ENCODE data around the gene IQCC. TPM values are rescaled to one million over a fixed set of nuclear protein-coding genes. Genes with fewer than 3 reads are reported as not detected.
A peak's percentile ranks its signal among the peaks of the same experiment; 100 is the strongest.

The IQCC gene
- polyA plus RNA-seq, 1 donor from 2014 or later = 1.7 TPM

GRCh38 chr1:32200226-32201010 is 5.1 kb upstream of the IQCC start, which contains the start of gene CCDC28B:
TSS of gene CCDC28B (plus strand) at chr1:32200595. CDS start at chr1:32201936, 1,341 bp downstream.
- peaks cover 3% of the 10 kb centered on the region for H3K36me3 Mint-ChIP-seq
- peak within 1 kb of the TSS; percentile 90 to 95 (median 93) for H3K4me3 Mint-ChIP-seq
- H3K27ac Mint-ChIP-seq = peak within 1 kb of the TSS; percentile 91 to 96 (median 93)
- H3K4me1 Mint-ChIP-seq = peaks cover 24 to 29% (median 25%) of the 10 kb centered on the region in 3 donors
- no peaks in the 10 kb centered on the region for H3K9me3 Mint-ChIP-seq
- H3K27me3 Mint-ChIP-seq = no peaks in the 10 kb centered on the region

- H3K27ac Mint-ChIP-seq = peak overlapping the region; percentile 91 to 96 (median 93)
- H3K27me3 Mint-ChIP-seq = peaks cover under 1% of the 10 kb centered on the region
- H3K36me3 Mint-ChIP-seq = peaks cover 3% of the 10 kb centered on the region
Measured at GRCh38 chr1:32201011-32201855, 4.2 kb upstream of the IQCC start.

GRCh38 chr1:32204943-32205361 is 519 bp upstream of the IQCC start:
- Mint-ChIP-seq H3K27me3 (peaks cover 3% of the 10 kb centered on the region), H3K36me3 (peaks cover 3% of the 10 kb centered on the region), H3K9me3 (no peaks in the 10 kb centered on the region), H3K4me3 (peak overlapping the region; percentile 47 to 95 (median 86)), H3K27ac (peak overlapping the region; percentile 85 to 88 (median 88)), H3K4me1 (peaks cover 36 to 48% (median 38%) of the 10 kb centered on the region in 3 donors)

More at GRCh38 chr1:32201011-32201855, 4.2 kb upstream of the IQCC start:
- H3K4me3 Mint-ChIP-seq = peak overlapping the region; percentile 90 to 95 (median 93)
- peaks cover 22 to 32% (median 25%) of the 10 kb centered on the region in 3 donors for H3K4me1 Mint-ChIP-seq
- H3K9me3 Mint-ChIP-seq = no peaks in the 10 kb centered on the region

- Mint-ChIP-seq H3K27me3 (peaks cover 3% of the 10 kb centered on the region), H3K9me3 (no peaks in the 10 kb centered on the region), H3K4me3 (peak overlapping the region in 3 of 4 donors; percentile 43 to 78 (median 46)), H3K4me1 (peaks cover 20 to 33% (median 20%) of the 10 kb centered on the region in 3 donors), H3K36me3 (peaks cover 3% of the 10 kb centered on the region), H3K27ac (peak overlapping the region; percentile 63 to 82 (median 69))
Measured at GRCh38 chr1:32208469-32208868, 3.0 kb downstream of the IQCC start.

GRCh38 chr1:32208891-32209328 is 3.4 kb downstream of the IQCC start, which contains the start of gene DCDC2B:
TSS of gene DCDC2B (plus strand) at chr1:32209089. CDS start at chr1:32209094, 5 bp downstream.
- Mint-ChIP-seq H3K4me3 (peak within 1 kb of the TSS in 3 of 4 donors; percentile 43 to 78 (median 46)), H3K36me3 (peaks cover 2% of the 10 kb centered on the region), H3K27me3 (peaks cover 3% of the 10 kb centered on the region), H3K4me1 (peaks cover 20 to 32% (median 20%) of the 10 kb centered on the region in 3 donors), H3K27ac (peak within 1 kb of the TSS; percentile 63 to 82 (median 69)), H3K9me3 (no peaks in the 10 kb centered on the region)

- H3K27ac Mint-ChIP-seq = peak overlapping the region in 1 of 3 donors; percentile 73
Measured at GRCh38 chr1:32215629-32216480, 10.4 kb downstream of the IQCC start.

GRCh38 chr1:32216566-32216965 is 11.1 kb downstream of the IQCC start:
- no peaks in the 10 kb centered on the region for H3K36me3 Mint-ChIP-seq
- H3K4me3 Mint-ChIP-seq = peak overlapping the region in 2 of 4 donors; percentile 17 to 40
- no peaks in the 10 kb centered on the region for H3K27me3 Mint-ChIP-seq
- no peak overlapping the region for H3K27ac Mint-ChIP-seq
- H3K4me1 Mint-ChIP-seq = peaks cover 5 to 18% (median 11%) of the 10 kb centered on the region in 3 donors
- no peaks in the 10 kb centered on the region for H3K9me3 Mint-ChIP-seq

More at GRCh38 chr1:32215629-32216480, 10.4 kb downstream of the IQCC start:
- peaks cover 5 to 12% (median 8%) of the 10 kb centered on the region in 3 donors for H3K4me1 Mint-ChIP-seq
- H3K36me3 Mint-ChIP-seq = no peaks in the 10 kb centered on the region
- no peaks in the 10 kb centered on the region for H3K9me3 Mint-ChIP-seq
- H3K4me3 Mint-ChIP-seq = peak overlapping the region in 1 of 4 donors; percentile 49
- H3K27me3 Mint-ChIP-seq = no peaks in the 10 kb centered on the region

GRCh38 chr1:32219022-32219421 is 13.6 kb downstream of the IQCC start:
- no peaks in the 10 kb centered on the region for H3K9me3 Mint-ChIP-seq
- no peaks in the 10 kb centered on the region for H3K36me3 Mint-ChIP-seq
- H3K27ac Mint-ChIP-seq = peak overlapping the region; percentile 25 to 82 (median 56)
- H3K4me3 Mint-ChIP-seq = peak overlapping the region in 1 of 4 donors; percentile 76
- peaks cover 8 to 26% (median 18%) of the 10 kb centered on the region in 3 donors for H3K4me1 Mint-ChIP-seq
- no peaks in the 10 kb centered on the region for H3K27me3 Mint-ChIP-seq

- Mint-ChIP-seq H3K27ac (peak overlapping the region; percentile 94 to 96 (median 95)), H3K36me3 (peaks cover 2% of the 10 kb centered on the region), H3K4me3 (peak overlapping the region; percentile 93 to 100 (median 98)), H3K27me3 (no peaks in the 10 kb centered on the region), H3K4me1 (peaks cover 12 to 25% (median 22%) of the 10 kb centered on the region in 3 donors), H3K9me3 (no peaks in the 10 kb centered on the region)
Measured at GRCh38 chr1:32220746-32221580, 15.5 kb downstream of the IQCC start.

GRCh38 chr1:32221581-32221979 is 16.1 kb downstream of the IQCC start:
- Mint-ChIP-seq H3K4me1 (peaks cover 12 to 25% (median 22%) of the 10 kb centered on the region in 3 donors), H3K36me3 (peaks cover 2% of the 10 kb centered on the region), H3K4me3 (peak overlapping the region; percentile 93 to 100 (median 98)), H3K9me3 (no peaks in the 10 kb centered on the region), H3K27me3 (no peaks in the 10 kb centered on the region), H3K27ac (peak overlapping the region; percentile 94 to 99 (median 95))

- peak within 1 kb of the TSS; percentile 94 to 99 (median 95) for H3K27ac Mint-ChIP-seq
- H3K27me3 Mint-ChIP-seq = no peaks in the 10 kb centered on the region
- peaks cover 12 to 25% (median 22%) of the 10 kb centered on the region in 3 donors for H3K4me1 Mint-ChIP-seq
- H3K36me3 Mint-ChIP-seq = peaks cover 2% of the 10 kb centered on the region
- H3K4me3 Mint-ChIP-seq = peak within 1 kb of the TSS; percentile 93 to 100 (median 98)
- no peaks in the 10 kb centered on the region for H3K9me3 Mint-ChIP-seq
Measured at GRCh38 chr1:32221980-32222755, 16.7 kb downstream of the IQCC start, which contains the start of the genes EIF3I and TMEM234. TSS of gene EIF3I (plus strand) at chr1:32222407. CDS start at chr1:32222442, 35 bp downstream. TSS of gene TMEM234 (minus strand) at chr1:32222353. CDS start at chr1:32222322, 31 bp downstream.

- Mint-ChIP-seq H3K27me3 (no peaks in the 10 kb centered on the region), H3K4me3 (peak overlapping the region; percentile 38 to 98 (median 86)), H3K9me3 (no peaks in the 10 kb centered on the region), H3K27ac (peak overlapping the region; percentile 23 to 99 (median 75)), H3K4me1 (peaks cover 12 to 27% (median 25%) of the 10 kb centered on the region in 3 donors), H3K36me3 (peaks cover 2% of the 10 kb centered on the region)
Measured at GRCh38 chr1:32223683-32224082, 18.2 kb downstream of the IQCC start.
